Activated naive CD8-positive, alpha-beta T cell treated with anti-CD3 and anti-CD28 coated beads, Interleukin-2, amount 50 U/mL, for 16 hours (primary cell): ENCODE measurements around the gene GEMIN7.

ENCODE experiments used
- DNase-seq: peaks from one replicate; pipeline ENCODE4 v3.0.0-alpha.2; 2020; ENCODE audit warnings: low read depth, low spot score

GEMIN7 gene

GRCh38 chr19:45090034-45090433 is 11.0 kb downstream of the GEMIN7 start:
- no peak for DNase-seq

- no peak for DNase-seq
Observed at GRCh38 chr19:45090606-45091005, 11.5 kb downstream of the GEMIN7 start.

DNA sequence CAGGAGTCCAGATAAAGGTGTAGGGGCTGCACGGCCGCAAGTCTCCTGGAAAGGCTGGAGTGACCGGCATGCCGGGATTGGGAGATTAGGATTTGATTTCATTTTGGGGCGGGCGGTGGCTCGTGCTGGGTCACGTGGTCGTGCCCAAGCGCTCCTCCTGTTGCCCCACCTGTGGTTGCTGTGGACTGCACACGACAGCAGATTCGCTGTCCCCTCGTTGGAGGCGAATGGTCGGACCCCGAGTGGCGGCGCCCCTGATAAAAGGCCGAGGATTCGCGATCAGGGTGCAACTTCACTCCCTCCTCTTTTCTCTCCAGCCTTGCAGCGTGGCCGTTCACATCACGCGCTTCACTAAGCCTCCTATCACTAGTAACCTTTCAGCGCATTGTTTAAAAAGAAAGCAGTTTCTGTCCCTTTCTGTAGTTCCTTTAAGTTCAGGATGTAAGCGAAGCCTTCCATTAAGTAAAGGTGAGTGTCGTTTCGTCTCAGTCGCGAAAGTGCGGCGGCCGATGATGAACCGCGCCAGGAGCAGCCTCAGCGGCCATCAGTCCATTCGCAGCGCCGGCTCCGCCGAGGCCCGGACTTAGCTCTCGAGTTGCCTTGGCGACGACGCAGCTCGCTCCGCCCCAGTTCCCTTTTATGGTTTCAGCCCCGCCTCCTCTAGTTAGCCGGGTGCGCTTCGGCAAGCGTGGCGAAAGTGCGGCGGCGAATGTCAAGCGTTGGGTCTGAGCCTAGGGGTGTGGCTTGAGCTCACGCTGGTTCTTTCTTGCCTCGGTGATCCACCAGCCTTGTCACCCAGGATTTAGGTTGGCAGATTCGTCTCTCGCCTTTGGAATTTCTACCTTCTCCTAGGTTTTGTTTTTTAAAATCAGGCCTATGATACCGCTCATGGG is 12.2 kb downstream of the GEMIN7 start:
- DNase-seq: peak; percentile 81

GRCh38 chr19:45092747-45093678 is 14.0 kb downstream of the GEMIN7 start, which contains the start of gene PPP1R37:
Gene PPP1R37, plus strand, starts transcription at chr19:45093179. Its CDS starts 147 bp downstream, at chr19:45093326.
- DNase-seq: peak; percentile 82

DNA sequence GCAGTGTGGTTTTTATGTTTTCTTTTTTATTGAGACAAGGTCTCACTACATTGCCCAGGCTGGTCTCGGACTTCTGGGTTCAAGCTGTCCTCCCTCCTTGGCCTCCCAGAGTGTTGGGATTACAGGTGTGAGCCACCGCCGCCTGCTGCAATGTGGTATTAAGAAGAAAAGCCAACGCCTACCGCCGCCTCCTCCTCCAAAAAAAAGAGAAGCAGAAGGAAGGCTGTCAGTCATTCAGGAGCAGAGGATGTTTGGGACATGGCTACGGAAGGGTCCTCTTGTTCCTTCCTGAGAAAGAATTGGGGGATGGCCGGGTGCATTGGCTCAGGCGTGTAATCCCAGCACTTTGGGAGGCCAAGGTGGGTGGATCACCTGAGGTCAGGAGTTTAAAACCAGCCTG is 15.1 kb downstream of the GEMIN7 start:
- DNase-seq: no peak

- DNase-seq: no peak
Observed at GRCh38 chr19:45094707-45095106, 15.6 kb downstream of the GEMIN7 start.

GRCh38 chr19:45095496-45096413 is 16.7 kb downstream of the GEMIN7 start:
- DNase-seq: no peak

DNA sequence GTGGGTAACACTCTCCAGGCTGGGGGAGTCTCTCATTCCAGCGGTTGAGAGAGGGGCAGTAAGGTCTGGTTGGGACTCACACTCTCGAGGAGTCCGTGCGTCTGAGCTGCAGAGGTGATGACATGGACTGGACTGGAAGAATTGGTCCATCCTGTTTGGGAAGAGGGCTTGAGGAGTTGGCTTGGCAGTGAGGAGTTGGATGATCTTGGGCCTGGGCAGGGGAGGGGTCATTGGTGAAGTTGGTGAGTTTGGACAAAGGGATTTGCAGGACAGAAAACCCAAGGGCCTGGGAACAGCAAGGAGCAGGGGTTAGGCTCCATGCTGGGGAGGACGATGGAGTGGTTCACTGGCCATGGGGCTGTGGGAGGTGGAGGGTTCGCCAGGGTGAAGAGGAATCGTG is 17.6 kb downstream of the GEMIN7 start:
- DNase-seq: no peak

DNA sequence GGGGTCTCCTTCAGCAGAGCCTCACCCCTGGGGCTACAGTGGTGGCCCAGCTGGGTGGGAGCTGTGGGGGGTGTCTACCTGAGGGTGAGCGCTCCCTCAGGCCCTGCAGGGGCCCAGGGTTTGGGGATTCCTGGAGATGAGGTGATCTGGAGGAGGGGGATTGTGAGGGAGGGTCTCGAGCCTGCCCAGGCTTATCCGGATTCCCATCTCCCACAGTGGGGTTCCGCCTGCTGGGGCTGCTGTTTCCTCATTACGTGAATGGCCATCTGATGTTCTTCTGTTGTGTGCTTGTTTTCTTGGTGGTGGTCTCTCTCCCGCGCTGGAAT is 18.4 kb downstream of the GEMIN7 start:
- no peak for DNase-seq

- no peak for DNase-seq
Observed at GRCh38 chr19:45097776-45098520, 18.9 kb downstream of the GEMIN7 start.

DNA sequence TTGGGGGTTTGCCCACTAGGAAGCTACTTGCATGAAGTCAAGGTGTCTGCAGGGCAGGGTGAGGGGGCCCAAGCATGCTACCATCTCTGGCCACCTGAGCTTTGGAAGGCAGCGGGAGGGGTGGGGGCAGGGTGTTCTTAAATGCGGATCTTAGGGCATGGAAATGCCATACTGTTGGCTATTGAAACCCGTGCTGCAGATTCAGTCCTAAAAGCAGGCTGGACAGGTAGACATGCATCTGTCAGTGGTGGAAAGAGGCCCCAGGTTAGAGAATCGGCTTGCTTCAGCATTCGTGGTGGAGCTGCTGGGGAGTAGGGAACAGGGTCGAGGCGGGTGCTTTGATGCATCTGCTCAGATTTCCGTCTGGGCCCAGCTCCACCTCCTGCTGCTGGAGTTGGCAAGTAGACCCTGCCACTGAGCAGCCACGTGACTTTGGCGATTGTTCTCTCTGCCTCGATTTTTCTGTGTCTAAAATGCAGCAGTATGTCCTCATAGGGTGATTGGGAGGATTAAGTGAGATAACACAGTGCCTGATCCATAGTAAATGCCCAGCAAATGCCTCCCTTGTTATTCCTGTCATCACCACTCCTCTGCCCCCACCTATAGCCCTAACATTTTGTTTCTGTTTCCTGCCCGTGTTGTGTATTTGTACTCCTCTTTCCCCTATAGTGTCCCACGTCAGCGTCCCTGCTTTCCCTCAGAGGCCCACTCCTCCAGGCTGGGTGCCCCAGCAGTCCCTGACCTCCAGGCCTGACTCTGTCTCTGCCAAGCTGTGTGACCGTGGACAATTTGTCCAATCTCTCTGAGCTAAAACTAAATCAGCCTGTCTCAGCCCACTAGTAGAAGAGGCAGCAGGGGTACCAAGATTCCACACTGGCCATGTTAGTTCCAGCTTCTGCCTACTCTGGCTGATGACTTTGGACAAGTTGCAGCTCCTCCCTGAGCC is 19.7 kb downstream of the GEMIN7 start:
- no peak for DNase-seq

DNA sequence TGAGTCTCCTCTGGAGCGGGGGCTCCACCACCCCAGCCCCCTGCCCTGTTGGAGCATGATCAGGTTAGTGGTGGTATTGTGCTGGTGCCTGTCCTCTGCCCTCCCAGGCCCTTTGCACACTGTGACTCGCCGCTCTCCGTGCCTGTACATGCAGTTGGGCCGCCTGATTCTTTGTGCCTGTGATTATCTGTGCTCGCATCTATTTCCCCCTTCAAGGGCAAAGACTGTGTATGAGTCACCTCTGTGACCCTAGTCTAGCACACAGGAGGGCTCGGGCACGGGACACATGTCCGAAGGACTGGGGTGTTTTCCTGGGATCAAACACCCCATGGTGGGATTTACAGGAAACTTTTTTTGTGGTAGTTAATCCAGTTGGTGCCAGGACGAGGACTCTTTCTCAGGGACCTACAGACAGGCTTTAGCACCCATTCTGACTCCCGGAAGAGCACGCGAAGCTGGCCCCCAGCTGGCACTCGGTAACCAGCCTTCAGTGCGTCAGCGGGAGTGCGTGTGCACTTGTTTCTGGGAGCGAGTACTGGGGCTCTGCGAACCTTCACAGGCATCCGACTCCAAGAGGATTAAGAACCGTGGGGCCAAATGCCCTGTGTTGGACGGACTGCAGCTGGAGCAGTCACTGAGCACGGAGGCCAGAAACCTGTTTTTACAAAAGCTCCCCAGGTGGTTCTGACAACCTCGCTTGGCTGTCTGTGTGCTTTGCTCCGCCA is 20.6 kb downstream of the GEMIN7 start:
- no peak for DNase-seq

GRCh38 chr19:45100201-45100600 is 21.1 kb downstream of the GEMIN7 start:
- DNase-seq: no peak

DNA sequence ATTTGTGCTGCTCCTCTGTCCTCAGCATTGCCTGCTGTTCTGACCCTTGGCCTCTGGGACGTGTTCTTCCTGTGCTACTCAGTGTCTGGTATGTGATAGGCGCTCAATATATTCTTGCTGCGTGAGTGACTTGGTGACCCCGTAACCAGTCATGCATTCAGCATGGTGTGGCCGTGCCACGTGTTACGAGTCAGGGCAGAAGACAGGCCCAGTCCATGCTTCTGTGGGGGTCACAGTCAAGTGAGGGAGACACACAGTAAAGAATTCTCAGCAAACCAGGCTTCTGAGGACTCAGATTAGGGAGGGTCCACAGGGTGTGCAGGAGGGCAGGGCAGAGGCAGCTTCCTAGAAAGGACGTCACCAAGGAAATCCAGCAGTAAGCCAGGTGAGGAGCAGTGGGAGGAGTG is 21.8 kb downstream of the GEMIN7 start:
- DNase-seq: no peak

DNA sequence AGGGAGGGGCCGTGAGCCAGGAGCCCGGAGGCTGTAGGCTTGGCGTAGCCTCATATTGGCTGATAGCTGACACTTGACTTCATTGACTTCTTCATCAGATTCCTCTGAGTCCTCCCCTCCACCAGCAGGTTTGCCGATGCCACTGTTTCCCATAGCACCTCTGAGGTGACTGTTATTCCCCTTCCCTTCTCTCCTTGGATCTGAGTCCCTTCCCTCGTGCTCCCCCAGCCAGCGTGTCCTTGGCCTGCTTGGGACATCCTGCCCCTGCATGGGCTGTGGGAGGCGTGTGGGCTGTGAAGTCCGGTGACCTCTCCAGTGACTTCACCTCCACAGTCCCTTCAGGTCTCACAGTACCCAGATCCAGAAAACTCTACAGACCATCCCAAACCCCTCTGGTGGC is 22.7 kb downstream of the GEMIN7 start:
- no peak for DNase-seq

DNA sequence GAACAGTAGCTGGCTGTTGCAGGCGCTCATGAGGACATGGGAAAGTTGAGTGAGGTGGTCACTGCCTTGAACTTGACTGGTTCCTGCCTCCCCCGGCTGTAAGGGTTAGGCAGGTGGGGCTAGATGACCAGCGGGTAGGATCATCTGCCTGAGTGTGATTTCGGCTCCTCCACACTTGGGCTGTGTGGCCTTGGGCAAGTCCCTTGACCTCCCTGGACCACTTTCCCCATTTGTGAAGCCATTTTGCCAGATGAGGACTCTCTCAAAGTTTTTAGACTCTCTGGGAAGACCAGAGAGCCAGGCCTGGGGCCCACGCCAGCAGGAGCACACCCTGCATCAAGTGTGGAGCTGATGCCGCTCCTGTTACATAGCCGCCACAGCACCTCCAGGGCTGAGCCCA is 23.4 kb downstream of the GEMIN7 start:
- no peak for DNase-seq

- DNase-seq: no peak
Observed at GRCh38 chr19:45103156-45103507, 24.1 kb downstream of the GEMIN7 start.

GRCh38 chr19:45103508-45104319 is 24.7 kb downstream of the GEMIN7 start:
- no peak for DNase-seq
